NB4 (cell line): ENCODE results near the gene PHRF1.

ENCODE experiments used
- CTCF ChIP-seq: IDR thresholded peaks from one replicate; pipeline ENCODE4 v1.5.1; 2012; ENCODE audit warnings: low read depth, low read length
- MYC ChIP-seq: IDR thresholded peaks from 2 replicates; pipeline ENCODE4 v1.6.1; 2011; ENCODE audit warnings: low read depth, low read length

- no peak for TF ChIP-seq CTCF
- no peak for TF ChIP-seq MYC
These were observed 74.2 kb downstream of the PHRF1 start for GRCh38 chr11:650482-650881.
